HepG2 (cell line): Measurements from ENCODE around the gene TMCC2. TPM values are rescaled to one million over a fixed set of nuclear protein-coding genes. Genes with fewer than 3 reads are reported as not detected.

ENCODE experiments used
- AFF4 ChIP-seq: sonication (generic); formaldehyde crosslinking; IDR thresholded peaks from 2 replicates; pipeline ENCODE4 v1.4.0; 2020; ENCODE audit warnings: missing genetic modification reagents
- DZIP1 ChIP-seq: sonication (generic); formaldehyde crosslinking; IDR thresholded peaks from 2 replicates; pipeline ENCODE4 v1.5.0; 2020; ENCODE audit warnings: mild to moderate bottlenecking, missing genetic modification reagents
- XRCC5 ChIP-seq: fragments of 200-400 bp; formaldehyde crosslinking; optimal IDR thresholded peaks from 2 replicates; pipeline ENCODE3; 2017; ENCODE audit warnings: mild to moderate bottlenecking, low read length
- ZBTB10 ChIP-seq: sonication (generic); formaldehyde crosslinking; IDR thresholded peaks from 2 replicates; pipeline ENCODE4 v1.4.0; 2020; ENCODE audit warnings: missing genetic modification reagents, borderline replicate concordance
- ZNF138 ChIP-seq: sonication (generic); formaldehyde crosslinking; IDR thresholded peaks from 2 replicates; pipeline ENCODE4 v1.5.0; 2020; ENCODE audit warnings: mild to moderate bottlenecking, low read depth, missing genetic modification reagents
- polyA plus RNA-seq, 8 experiments: library from polyadenylated mRNA; depleted of rRNA in 3 of 8; stranded (reverse) in 7 of 8; unstranded in 1 of 8; fragments of >200 nt; fragmentation: Illumina TruSeq in 4 of 8; extraction: Trizol in 4 of 8; gene quantifications; 2 replicates each; pipeline versions ENCODE4 v1.2.1 to v1.2.3, GENCODE V29; 2011 to 2016; ENCODE audit warnings: low read depth in 4 of 8, missing spikeins in 1 of 8, mixed read lengths in 1 of 8; ENCODE audit not compliant: insufficient read depth in 1 of 8
- total RNA-seq, 5 experiments: library from RNA; depleted of rRNA; stranded (reverse); fragments of >200 nt; fragmentation: Illumina TruSeq; extraction: Trizol; gene quantifications; 2 replicates each; pipeline ENCODE4 v1.2.3, GENCODE V29; 2016; ENCODE audit warnings: low read depth in 1 of 5

Gene TMCC2
- total and polyA plus RNA-seq, 2 of the 13 experiments (the other 11 are each of a cell fraction or from before 2014, with no cell fraction given): 0.12 to 0.24 TPM

GRCh38 chr1:205211169-205211838, 16.4 kb upstream of the TMCC2 start, which contains the start of gene DSTYK (continued):
- TF ChIP-seq DZIP1 (CRISPR knock-in tag): no peak; the same call in 1 of the 2 replicates
- no peak for TF ChIP-seq ZBTB10 (CRISPR knock-in tag)
- TF ChIP-seq XRCC5: peak; percentile 99
- TF ChIP-seq AFF4: no peak
- TF ChIP-seq ZNF138: no peak
